GM19463 (cell line): Measurements from ENCODE around the gene SLC26A3.
"Not testable (repeated sequence)": the region's sequence is repeated elsewhere in the genome, so short reads cannot be mapped to it uniquely, and the experiment has no call there.

Experiments
- ATAC-seq: cut with Tn5 transposase; IDR thresholded peaks from one replicate; pipeline ENCODE4 v1.9.1; 2021; ENCODE audit warnings: mild to moderate bottlenecking, moderate library complexity; ENCODE audit not compliant: unreplicated experiment

The SLC26A3 gene

GRCh38 chr7:107803009-107803610, at the start of gene SLC26A3:
SLC26A3 (minus strand) TSS chr7:107803223; CDS start chr7:107794509, 8,714 bp downstream.
- ATAC-seq = no peak

GRCh38 chr7:107850643-107851042, 47.6 kb upstream of the SLC26A3 start:
- ATAC-seq = no peak

- ATAC-seq = no peak
These were observed 47.2 kb upstream of the SLC26A3 start for GRCh38 chr7:107850216-107850615.

GRCh38 chr7:107848211-107848610, 45.2 kb upstream of the SLC26A3 start:
- not testable (repeated sequence) for ATAC-seq

GRCh38 chr7:107847836-107848175, 44.8 kb upstream of the SLC26A3 start:
- not testable (repeated sequence) for ATAC-seq

- ATAC-seq = no peak
These were observed 44.3 kb upstream of the SLC26A3 start for GRCh38 chr7:107847168-107847835.

GRCh38 chr7:107846324-107846723, 43.3 kb upstream of the SLC26A3 start:
- ATAC-seq = no peak

- no peak for ATAC-seq
These were observed 40.2 kb upstream of the SLC26A3 start for GRCh38 chr7:107843184-107843583.

GRCh38 chr7:107842213-107842612, 39.2 kb upstream of the SLC26A3 start:
- ATAC-seq = no peak

GRCh38 chr7:107838816-107839565, 36.0 kb upstream of the SLC26A3 start:
- no peak for ATAC-seq

- ATAC-seq = no peak
These were observed 35.1 kb upstream of the SLC26A3 start for GRCh38 chr7:107838024-107838601.

- ATAC-seq = no peak
These were observed 34.1 kb upstream of the SLC26A3 start for GRCh38 chr7:107837145-107837512.

- no peak for ATAC-seq
These were observed 33.5 kb upstream of the SLC26A3 start for GRCh38 chr7:107836237-107837144.

- no peak for ATAC-seq
These were observed 31.4 kb upstream of the SLC26A3 start for GRCh38 chr7:107834401-107834800.

GRCh38 chr7:107833684-107834106, 30.7 kb upstream of the SLC26A3 start:
- no peak for ATAC-seq

- ATAC-seq = no peak
These were observed 27.4 kb upstream of the SLC26A3 start for GRCh38 chr7:107830420-107830819.

- no peak for ATAC-seq
These were observed 25.5 kb upstream of the SLC26A3 start for GRCh38 chr7:107828540-107828939.

GRCh38 chr7:107827501-107827900, 24.5 kb upstream of the SLC26A3 start:
- no peak for ATAC-seq

- no peak for ATAC-seq
These were observed 23.4 kb upstream of the SLC26A3 start for GRCh38 chr7:107826451-107826850.

- ATAC-seq = no peak
These were observed 21.8 kb upstream of the SLC26A3 start for GRCh38 chr7:107824858-107825257.

GRCh38 chr7:107818622-107819021, 15.6 kb upstream of the SLC26A3 start:
- ATAC-seq = no peak
